H9 (cell line): Measurements from ENCODE around the gene ABHD16A. TPM values are rescaled to one million over a fixed set of nuclear protein-coding genes. Genes with fewer than 3 reads are reported as not detected.

ENCODE experiments used
- DNase-seq: peaks from one replicate; pipeline ENCODE4 v3.0.0-alpha.2; 2017
- H2AFZ ChIP-seq: one replicate; pipeline ENCODE4 v1.6.1; 2013; ENCODE audit warnings: mild to moderate bottlenecking, low read length, control low read depth, moderate library complexity
- H2AK5ac ChIP-seq: 2 replicates; pipeline ENCODE4 v1.6.1; 2013; ENCODE audit warnings: low read length, control low read depth, mixed read lengths; ENCODE audit not compliant: insufficient read length
- H2BK120ac ChIP-seq: one replicate; pipeline ENCODE4 v1.6.1; 2013; ENCODE audit warnings: low read depth, mild to moderate bottlenecking, low read length, control low read depth, inconsistent platforms; ENCODE audit not compliant: poor library complexity, severe bottlenecking
- H2BK12ac ChIP-seq: 2 replicates; pipeline ENCODE4 v1.6.1; 2013; ENCODE audit warnings: low read length, control low read depth, mixed read lengths, low read depth; ENCODE audit not compliant: insufficient read length
- H2BK15ac ChIP-seq: 2 replicates; pipeline ENCODE4 v1.6.1; 2013; ENCODE audit warnings: low read depth, low read length, control low read depth
- H2BK20ac ChIP-seq: one replicate; pipeline ENCODE4 v1.6.1; 2013; ENCODE audit warnings: low read depth, mild to moderate bottlenecking, low read length, control low read depth, inconsistent platforms; ENCODE audit not compliant: poor library complexity, severe bottlenecking
- H2BK5ac ChIP-seq: 2 replicates; pipeline ENCODE4 v1.6.1; 2013; ENCODE audit warnings: low read length, control low read depth, mixed read lengths; ENCODE audit not compliant: insufficient read length
- H3K14ac ChIP-seq: 2 replicates; pipeline ENCODE4 v1.6.1; 2013; ENCODE audit warnings: low read length, control low read depth; ENCODE audit not compliant: insufficient read depth
- H3K18ac ChIP-seq: 2 replicates; pipeline ENCODE4 v1.6.1; 2013; ENCODE audit warnings: low read depth, mild to moderate bottlenecking, mixed read lengths, low read length, control low read depth; ENCODE audit not compliant: insufficient read length
- H3K23ac ChIP-seq: 2 replicates; pipeline ENCODE4 v1.6.1; 2013; ENCODE audit warnings: low read length, control low read depth, mixed read lengths, low read depth; ENCODE audit not compliant: insufficient read length
- H3K23me2 ChIP-seq: 2 replicates; pipeline ENCODE4 v1.6.1; 2013; ENCODE audit warnings: low read depth, mild to moderate bottlenecking, mixed read lengths, low read length, control low read depth; ENCODE audit not compliant: insufficient read length, poor library complexity, severe bottlenecking
- H3K27ac ChIP-seq: 2 replicates; pipeline ENCODE4 v1.5.1; 2013; ENCODE audit warnings: low read length, control low read depth, mixed read lengths, low read depth; ENCODE audit not compliant: insufficient read length
- H3K27me3 ChIP-seq: 2 replicates; pipeline ENCODE4 v1.6.1; 2013; ENCODE audit warnings: low read length, control low read depth, inconsistent platforms; ENCODE audit not compliant: insufficient read depth
- H3K4ac ChIP-seq: 2 replicates; pipeline ENCODE4 v1.6.1; 2013; ENCODE audit warnings: low read depth, mild to moderate bottlenecking, control low read depth, inconsistent platforms, low read length, moderate library complexity
- H3K4me1 ChIP-seq: 2 replicates; pipeline ENCODE4 v1.6.1; 2013; ENCODE audit warnings: low read length, control low read depth, inconsistent platforms; ENCODE audit not compliant: insufficient read depth
- H3K4me2 ChIP-seq: 2 replicates; pipeline ENCODE4 v1.6.1; 2013; ENCODE audit warnings: low read length, control low read depth, mixed read lengths; ENCODE audit not compliant: insufficient read length, insufficient read depth
- H3K56ac ChIP-seq: 2 replicates; pipeline ENCODE4 v1.6.1; 2013; ENCODE audit warnings: low read depth, mild to moderate bottlenecking, mixed read lengths, low read length, control low read depth; ENCODE audit not compliant: insufficient read length
- H3K79me1 ChIP-seq: 2 replicates; pipeline ENCODE4 v1.6.1; 2013; ENCODE audit warnings: low read depth, mild to moderate bottlenecking, moderate library complexity, low read length, control low read depth, inconsistent platforms; ENCODE audit not compliant: insufficient read depth, poor library complexity, severe bottlenecking
- H3K79me2 ChIP-seq: 2 replicates; pipeline ENCODE4 v1.6.1; 2013; ENCODE audit warnings: low read length, control low read depth, inconsistent platforms; ENCODE audit not compliant: insufficient read depth
- H3K9ac ChIP-seq: 2 replicates; pipeline ENCODE4 v1.6.1; 2013; ENCODE audit warnings: low read length, control low read depth, mixed read lengths; ENCODE audit not compliant: insufficient read length; ENCODE audit errors: extremely low read depth
- H3K9me3 ChIP-seq: one replicate; pipeline ENCODE4 v1.6.1; 2013; ENCODE audit warnings: low read depth, low read length, inconsistent platforms; ENCODE audit not compliant: control insufficient read depth
- H3T11ph ChIP-seq: one replicate; pipeline ENCODE4 v1.6.1; 2013; ENCODE audit warnings: mild to moderate bottlenecking, low read length, control low read depth, inconsistent platforms
- H4K20me1 ChIP-seq: one replicate; pipeline ENCODE4 v1.6.1; 2013; ENCODE audit not compliant: control insufficient read depth, insufficient read length, insufficient read depth
- H4K5ac ChIP-seq: 2 replicates; pipeline ENCODE4 v1.6.1; 2013; ENCODE audit warnings: low read depth, mild to moderate bottlenecking, mixed read lengths, low read length, control low read depth; ENCODE audit not compliant: insufficient read length
- H4K8ac ChIP-seq: replicated peaks from 2 replicates; pipeline ENCODE4 v1.6.1; 2013; ENCODE audit warnings: low read length, control low read depth, mixed read lengths, low read depth; ENCODE audit not compliant: insufficient read length
- H4K91ac ChIP-seq: 2 replicates; pipeline ENCODE4 v1.6.1; 2013; ENCODE audit warnings: low read depth, mild to moderate bottlenecking, moderate library complexity, mixed read lengths, low read length, control low read depth; ENCODE audit not compliant: insufficient read length
- H3K27ac Mint-ChIP-seq, 3 experiments: 2 replicates in 2 of 3; 3 replicates in 1 of 3; pipeline ENCODE4 v1.8.0; 2020 to 2021; ENCODE audit warnings: mixed read lengths in 3 of 3, mild to moderate bottlenecking in 1 of 3, moderate library complexity in 1 of 3
- H3K27me3 Mint-ChIP-seq: 2 replicates; pipeline ENCODE4 v1.8.0; 2021; ENCODE audit warnings: low read depth, mild to moderate bottlenecking, moderate library complexity, mixed read lengths
- H3K36me3 Mint-ChIP-seq, 3 experiments: 2 replicates in 2 of 3; 3 replicates in 1 of 3; pipeline ENCODE4 v1.8.0; 2020 to 2021; ENCODE audit warnings: low read depth in 3 of 3, mixed read lengths in 3 of 3; ENCODE audit not compliant: insufficient read depth in 1 of 3
- H3K4me1 Mint-ChIP-seq, 2 experiments: 2 replicates each; pipeline ENCODE4 v1.8.0; 2020; ENCODE audit warnings: mixed read lengths in 2 of 2
- H3K4me3 Mint-ChIP-seq, 2 experiments: 2 replicates in 1 of 2; 3 replicates in 1 of 2; pipeline ENCODE4 v1.8.0; 2020 to 2021; ENCODE audit warnings: mild to moderate bottlenecking in 2 of 2, mixed read lengths in 2 of 2, moderate library complexity in 1 of 2
- H3K9me3 Mint-ChIP-seq, 2 experiments: 2 replicates in 1 of 2; 3 replicates in 1 of 2; pipeline ENCODE4 v1.8.0; 2020; ENCODE audit warnings: mild to moderate bottlenecking in 2 of 2, mixed read lengths in 2 of 2, moderate library complexity in 1 of 2
- WGBS: extraction: QIAGEN DNeasy Blood & Tissue Kit; methylation state at CpG from one replicate; pipeline ENCODE4 v1.1.7; 2013; ENCODE audit warnings: missing lambda C conversion rate, low lambda C conversion rate, mixed read lengths; ENCODE audit not compliant: insufficient read length; ENCODE audit errors: extremely low coverage; 5-methylcytosine and 5-hydroxymethylcytosine counted together
- total RNA-seq: library from RNA; stranded (reverse); gene quantifications from 2 replicates; pipeline ENCODE4 v1.2.1, GENCODE V29; 2021
- TF ChIP-seq, protein P1 (sequence below): fragments of 200-600 bp; sonication (generic); conservative IDR thresholded peaks from 3 replicates; pipeline ENCODE4 v1.8.0; 2021; ENCODE audit warnings: antibody characterized with exemption, mild to moderate bottlenecking

ABHD16A gene
- total RNA-seq, 1 experiment from 2014 or later, result 34.4 TPM

DNA sequence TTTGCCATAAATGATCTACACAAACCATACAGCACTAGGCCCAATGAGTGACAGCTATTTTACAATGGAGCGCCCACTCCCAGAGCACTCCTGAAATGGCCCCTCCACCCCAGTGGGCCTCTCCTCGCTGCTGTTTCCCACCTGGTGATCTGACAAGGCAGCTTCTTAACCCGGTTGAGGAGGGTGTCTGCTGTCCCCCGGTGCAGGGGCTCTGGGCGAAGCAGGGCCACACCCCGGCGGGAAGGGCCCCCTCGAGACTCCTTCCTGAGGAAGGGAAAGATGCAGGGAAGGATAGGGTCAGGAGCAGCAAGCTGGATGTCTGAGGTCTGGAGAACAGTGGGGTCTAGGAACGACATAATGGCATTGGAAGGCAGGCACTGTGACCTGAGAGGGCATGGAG lies 10.2 kb downstream of the ABHD16A start:
- H2BK120ac ChIP-seq, result no peak overlapping the region
- no peak overlapping the region for H3K4ac ChIP-seq
- H4K20me1 ChIP-seq, result no peaks in the 10 kb centered on the region
- H4K8ac ChIP-seq, result no peak overlapping the region
- no peak overlapping the region for H3K27ac ChIP-seq
- TF ChIP-seq, protein P1, sequence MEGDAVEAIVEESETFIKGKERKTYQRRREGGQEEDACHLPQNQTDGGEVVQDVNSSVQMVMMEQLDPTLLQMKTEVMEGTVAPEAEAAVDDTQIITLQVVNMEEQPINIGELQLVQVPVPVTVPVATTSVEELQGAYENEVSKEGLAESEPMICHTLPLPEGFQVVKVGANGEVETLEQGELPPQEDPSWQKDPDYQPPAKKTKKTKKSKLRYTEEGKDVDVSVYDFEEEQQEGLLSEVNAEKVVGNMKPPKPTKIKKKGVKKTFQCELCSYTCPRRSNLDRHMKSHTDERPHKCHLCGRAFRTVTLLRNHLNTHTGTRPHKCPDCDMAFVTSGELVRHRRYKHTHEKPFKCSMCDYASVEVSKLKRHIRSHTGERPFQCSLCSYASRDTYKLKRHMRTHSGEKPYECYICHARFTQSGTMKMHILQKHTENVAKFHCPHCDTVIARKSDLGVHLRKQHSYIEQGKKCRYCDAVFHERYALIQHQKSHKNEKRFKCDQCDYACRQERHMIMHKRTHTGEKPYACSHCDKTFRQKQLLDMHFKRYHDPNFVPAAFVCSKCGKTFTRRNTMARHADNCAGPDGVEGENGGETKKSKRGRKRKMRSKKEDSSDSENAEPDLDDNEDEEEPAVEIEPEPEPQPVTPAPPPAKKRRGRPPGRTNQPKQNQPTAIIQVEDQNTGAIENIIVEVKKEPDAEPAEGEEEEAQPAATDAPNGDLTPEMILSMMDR, result no peak
- H2BK15ac ChIP-seq, result no peak overlapping the region
- H2BK12ac ChIP-seq, result no peak overlapping the region
- H3K23ac ChIP-seq, result no peak overlapping the region
- Mint-ChIP-seq H3K36me3 (peaks cover 9 to 60% (median 40%) of the 10 kb centered on the region in 3 experiments; a peak in 6 of 7 replicates), H3K27ac (0 out of 7 replicates have a peak overlapping the region, but pooled peaks of 1 of the 3 experiments have one; percentile 6), H3K4me1 (peaks cover 3 to 8% of the 10 kb centered on the region in 2 experiments; a peak in 3 of 4 replicates), H3K27me3 (no peaks in the 10 kb centered on the region), H3K9me3 (no peaks in the 10 kb centered on the region), H3K4me3 (no peak overlapping the region)
- H4K91ac ChIP-seq, result no peak overlapping the region
- H2AK5ac ChIP-seq, result no peak overlapping the region
- no peak overlapping the region for H3T11ph ChIP-seq
- no peak overlapping the region for H2AFZ ChIP-seq
- H3K79me2 ChIP-seq, result no peaks in the 10 kb centered on the region
- no peaks in the 10 kb centered on the region for H3K79me1 ChIP-seq
- no peak overlapping the region for H3K9ac ChIP-seq
- H3K18ac ChIP-seq, result no peak overlapping the region
- no peaks in the 10 kb centered on the region for H3K27me3 ChIP-seq
- no peak overlapping the region for H3K4me2 ChIP-seq
- no peak for DNase-seq
- no peak overlapping the region for H3K14ac ChIP-seq
- no CpG with 5 or more reads among the region's 9 CpGs for WGBS
- no peaks in the 10 kb centered on the region for H3K4me1 ChIP-seq
- no peak overlapping the region for H2BK5ac ChIP-seq
- no peaks in the 10 kb centered on the region for H3K23me2 ChIP-seq
- H3K9me3 ChIP-seq, result no peaks in the 10 kb centered on the region
- no peak overlapping the region for H3K56ac ChIP-seq
- H2BK20ac ChIP-seq, result no peak overlapping the region
- H4K5ac ChIP-seq, result no peak overlapping the region
